ENCODE data around the gene WDR12.
"Not testable (repeated sequence)": the region's sequence is repeated elsewhere in the genome, so short reads cannot be mapped to it uniquely, and the experiment has no call there.

WDR12 gene

DNA sequence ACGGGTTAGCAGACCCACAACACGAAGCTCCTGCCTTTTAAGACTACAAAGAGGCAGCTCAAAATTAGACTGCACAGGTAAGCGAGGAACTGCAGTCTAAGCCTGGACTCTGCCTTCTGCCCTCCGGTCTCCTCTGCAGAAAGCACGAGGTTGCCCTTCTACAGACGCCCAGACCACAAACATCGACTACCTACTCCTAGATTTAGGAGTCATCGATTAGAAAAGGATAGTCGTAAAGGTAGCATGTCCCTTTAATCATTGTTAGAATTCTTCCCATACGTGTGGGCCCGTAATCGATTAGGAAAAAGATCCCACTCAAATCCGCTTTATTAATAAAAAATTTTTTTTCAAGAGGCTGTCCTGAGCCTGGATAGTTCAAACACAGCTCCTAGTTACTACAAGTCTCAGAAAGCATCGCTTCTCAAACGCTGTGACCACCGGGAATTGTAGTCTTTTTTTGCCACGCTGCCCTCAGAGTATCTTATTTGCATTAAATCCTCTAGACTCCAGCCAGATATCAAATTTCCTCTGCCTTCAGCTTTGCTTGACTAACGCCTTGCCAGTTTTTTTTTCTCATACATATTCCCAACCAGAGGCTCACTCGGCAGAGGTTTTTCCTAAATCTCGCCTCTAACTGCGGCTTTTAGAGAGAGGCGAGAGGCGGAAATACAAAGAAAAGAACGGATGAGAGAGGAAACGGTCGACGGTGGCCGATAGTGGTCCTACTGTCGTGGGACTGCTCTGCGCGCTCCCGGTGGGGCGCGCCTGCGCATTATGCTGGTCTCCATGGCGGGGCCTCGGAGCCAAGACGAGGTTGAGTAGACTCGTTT, at the start of gene WDR12, which contains the start of gene CARF:
Gene WDR12, minus strand, starts transcription at position 162 of the 830 bp plus-strand sequence. CDS start 197 bp downstream, outside the sequence.
Gene CARF, plus strand, starts transcription at position 764 of the 830 bp plus-strand sequence. CDS start 29,628 bp downstream, outside the sequence.
- peak; percentile 90 for DNase-seq

DNA sequence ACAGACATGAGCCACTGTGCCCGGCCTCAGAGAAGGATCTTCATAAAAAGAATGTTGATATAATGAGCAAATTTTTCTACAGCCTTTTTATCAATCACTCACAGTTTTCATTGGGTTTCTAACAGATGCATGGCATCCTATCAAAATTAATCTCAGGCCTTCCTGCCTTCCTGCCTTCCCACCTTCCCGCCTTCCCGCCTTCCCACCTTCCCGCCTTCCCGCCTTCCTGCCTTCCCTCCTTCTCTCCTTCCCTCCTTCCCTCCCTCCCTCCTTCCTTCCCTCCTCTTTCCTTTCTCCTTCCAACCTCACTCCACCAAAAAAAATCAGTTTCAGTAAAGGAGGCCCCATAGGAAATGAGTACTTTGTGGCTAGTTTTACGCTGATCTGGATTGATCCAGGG, 49.1 kb upstream of the WDR12 start:
- no peak for DNase-seq

DNA sequence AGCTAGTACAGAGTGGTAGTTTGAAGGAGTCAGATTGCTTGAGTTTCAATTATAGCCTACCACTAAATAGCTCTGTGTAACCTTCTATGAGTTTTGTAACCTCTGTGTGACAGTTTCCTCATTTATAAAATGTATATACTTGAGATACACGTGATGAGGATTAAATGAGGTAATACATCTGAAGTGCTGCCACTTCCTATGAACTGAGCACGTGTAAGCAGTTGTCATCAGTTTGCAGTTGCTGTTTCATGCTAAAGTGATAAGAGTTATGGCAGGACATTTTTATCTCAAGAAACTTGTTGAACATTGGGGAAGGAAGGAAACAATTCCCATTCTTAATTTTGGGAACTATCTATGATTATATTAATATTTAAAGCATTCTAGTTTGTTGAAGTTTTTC, 39.1 kb upstream of the WDR12 start:
- DNase-seq: peak in 1 of 2 donors; percentile 3

DNA sequence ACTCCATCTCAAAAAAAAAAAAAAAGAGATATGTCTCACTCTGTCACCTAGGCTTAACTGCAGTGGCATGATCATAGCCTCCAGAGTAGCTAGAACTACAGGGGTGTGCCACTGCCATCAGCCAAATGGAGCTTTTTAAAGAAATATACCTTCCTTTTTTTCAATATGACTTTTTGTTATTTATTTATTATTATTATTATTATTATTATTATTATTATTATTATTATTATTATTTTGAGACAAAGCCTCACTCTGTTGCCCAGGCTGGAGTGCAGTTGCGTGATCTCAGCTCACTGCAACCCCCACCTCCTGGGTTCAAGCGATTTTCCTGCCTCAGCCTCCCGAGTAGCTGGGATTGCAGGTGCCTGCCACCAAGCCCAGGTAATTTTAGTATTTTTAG, 37.9 kb upstream of the WDR12 start:
- not testable (repeated sequence) for DNase-seq

DNA sequence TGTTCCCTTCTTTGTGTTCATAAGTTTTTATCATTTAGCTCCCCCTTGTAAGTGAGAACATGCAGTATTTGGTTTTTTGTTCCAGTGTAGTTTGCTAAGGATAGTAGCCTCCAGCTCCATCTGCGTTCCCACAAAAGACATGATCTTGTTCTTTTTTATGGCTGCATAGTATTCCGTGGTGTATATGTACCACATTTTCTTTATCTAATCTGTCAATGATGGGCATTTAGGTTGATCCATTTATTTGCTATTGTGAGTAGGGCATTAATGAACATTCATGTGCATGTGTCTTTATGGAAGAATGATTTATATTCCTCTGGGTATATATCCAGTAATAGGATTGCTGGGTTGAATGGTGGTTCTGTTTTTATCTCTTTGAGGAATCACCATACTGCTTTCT, 34.0 kb upstream of the WDR12 start:
- DNase-seq: no peak

DNA sequence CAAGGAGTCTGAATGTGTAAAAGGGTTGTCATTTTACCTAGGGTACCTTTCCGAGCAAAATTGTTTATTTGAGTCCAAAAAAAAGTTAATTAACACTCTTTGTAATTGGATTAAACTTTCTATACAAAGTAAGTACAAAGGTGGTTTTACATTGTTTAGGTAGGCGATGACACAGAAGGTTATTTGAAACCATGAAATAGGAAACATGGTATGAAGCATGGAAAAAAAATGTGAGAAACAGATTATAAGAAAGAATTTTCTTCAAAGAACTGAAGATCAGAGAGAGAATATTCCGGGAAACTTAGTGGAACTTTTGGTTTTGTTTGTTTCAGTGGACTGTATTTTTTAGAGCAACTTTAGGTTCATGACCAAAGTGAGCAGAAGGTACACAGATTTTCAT, 33.3 kb upstream of the WDR12 start:
- DNase-seq: no peak

DNA sequence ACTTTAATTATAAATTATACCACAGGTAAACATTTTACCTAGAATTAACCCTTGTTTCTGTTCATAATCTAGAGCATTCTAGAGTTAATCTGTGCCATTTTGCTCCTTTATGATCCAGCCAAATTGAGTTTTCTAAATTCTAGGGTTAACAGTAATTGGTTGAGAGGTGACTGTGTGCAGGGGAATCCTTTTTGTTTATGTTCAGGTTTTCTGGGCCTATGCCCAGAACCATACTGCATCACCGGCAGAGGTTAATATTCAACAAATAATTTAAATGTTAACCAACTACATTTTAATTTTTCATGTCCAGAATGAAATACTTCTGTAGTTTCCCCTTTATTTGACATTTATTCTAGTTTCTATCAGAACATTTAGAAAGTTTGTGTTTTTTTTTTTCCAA, 32.9 kb upstream of the WDR12 start:
- DNase-seq: no peak

DNA sequence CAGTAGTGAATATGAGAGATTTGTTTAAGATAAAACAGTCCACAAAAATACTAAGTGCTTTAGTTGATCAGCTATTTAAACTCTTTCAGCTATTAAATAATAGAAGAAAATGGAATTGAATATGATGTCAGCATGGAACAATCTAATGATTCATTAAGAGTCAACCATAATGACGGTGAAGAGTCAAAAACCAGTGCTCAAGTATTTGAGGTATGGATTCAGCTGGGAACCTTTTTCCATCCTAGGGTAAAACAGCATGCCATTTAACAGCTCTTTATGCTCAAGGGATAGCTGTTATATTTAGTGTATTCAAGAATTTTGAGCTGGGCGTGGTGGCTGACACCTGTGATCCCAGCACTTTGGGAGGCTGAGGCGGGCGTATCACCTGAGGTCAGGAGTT, 30.3 kb upstream of the WDR12 start:
- no peak for DNase-seq

DNA sequence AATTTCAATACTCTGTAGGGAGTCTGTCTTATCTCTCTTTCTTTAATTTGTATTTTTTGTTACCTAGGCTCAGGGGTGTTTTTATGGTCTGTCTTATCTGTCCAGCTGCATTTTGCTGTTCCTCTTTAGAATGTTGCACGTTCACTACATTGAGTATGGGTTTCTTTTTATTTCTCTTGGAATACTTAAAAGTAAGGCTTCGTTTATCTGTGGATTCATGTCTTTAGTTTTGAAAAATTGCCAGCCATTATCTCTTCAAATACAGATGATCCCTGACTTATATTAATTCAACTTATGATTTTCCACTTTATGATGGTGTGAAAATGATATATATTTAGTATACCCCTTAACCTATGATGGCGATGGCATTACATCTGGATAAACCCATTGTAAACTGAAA, 27.5 kb upstream of the WDR12 start:
- DNase-seq: no peak

DNA sequence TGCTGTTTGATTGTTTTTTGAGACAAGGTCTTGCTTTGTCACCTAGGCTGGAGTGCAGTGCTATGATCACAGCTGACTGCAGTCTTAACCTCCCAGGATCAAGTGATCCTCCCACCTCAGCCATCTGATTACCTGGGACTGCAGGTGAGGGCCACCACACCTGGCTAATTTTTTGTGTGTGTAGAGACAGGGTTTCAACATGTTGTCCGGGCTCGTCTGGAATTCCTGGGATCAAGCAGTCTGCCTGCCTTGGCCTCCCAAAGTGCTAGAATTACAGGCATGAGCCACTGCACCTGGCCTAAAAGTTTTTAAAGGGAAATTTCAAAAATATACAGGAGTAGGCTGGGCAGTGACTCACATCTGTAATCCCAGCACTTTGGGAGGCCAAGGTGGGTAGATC, 23.0 kb upstream of the WDR12 start:
- no peak for DNase-seq

DNA sequence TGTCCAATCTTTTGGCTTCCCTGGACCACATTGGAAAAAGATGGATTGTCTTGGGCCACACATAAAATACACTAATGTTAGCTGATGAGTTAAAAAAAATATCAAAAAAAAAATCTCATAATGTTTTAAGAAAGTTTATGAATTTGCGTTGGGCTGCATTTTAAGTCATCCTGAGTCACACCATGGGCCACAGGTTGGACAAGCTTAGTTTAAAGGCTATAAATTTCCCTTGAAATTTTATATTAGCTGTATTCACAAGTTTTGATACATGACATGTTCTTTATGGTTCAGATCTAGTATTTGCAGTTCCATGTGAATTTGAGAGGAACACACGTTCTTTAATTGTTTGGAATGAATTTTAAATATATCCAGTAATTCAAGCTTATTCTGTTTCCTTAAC, 22.5 kb upstream of the WDR12 start:
- no peak for DNase-seq

DNA sequence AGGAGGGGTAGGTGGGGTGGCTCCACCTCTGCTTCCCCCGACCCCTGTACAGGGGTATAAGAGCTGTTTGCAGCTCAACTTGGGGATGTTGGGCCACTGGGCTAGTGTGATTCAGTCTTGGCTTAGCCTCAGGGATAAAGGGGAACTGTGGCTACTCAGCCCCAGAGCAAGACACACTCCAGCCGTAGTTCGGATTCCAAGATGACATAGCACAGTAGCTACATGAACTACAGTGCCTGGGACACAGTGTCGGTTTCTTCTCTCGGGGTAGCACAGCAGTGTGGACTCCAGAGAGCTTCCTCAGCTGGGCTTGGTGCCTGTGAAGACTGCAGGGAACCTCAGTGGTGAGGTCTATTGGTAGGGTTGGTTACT, 21.7 kb upstream of the WDR12 start:
- DNase-seq: no peak

DNA sequence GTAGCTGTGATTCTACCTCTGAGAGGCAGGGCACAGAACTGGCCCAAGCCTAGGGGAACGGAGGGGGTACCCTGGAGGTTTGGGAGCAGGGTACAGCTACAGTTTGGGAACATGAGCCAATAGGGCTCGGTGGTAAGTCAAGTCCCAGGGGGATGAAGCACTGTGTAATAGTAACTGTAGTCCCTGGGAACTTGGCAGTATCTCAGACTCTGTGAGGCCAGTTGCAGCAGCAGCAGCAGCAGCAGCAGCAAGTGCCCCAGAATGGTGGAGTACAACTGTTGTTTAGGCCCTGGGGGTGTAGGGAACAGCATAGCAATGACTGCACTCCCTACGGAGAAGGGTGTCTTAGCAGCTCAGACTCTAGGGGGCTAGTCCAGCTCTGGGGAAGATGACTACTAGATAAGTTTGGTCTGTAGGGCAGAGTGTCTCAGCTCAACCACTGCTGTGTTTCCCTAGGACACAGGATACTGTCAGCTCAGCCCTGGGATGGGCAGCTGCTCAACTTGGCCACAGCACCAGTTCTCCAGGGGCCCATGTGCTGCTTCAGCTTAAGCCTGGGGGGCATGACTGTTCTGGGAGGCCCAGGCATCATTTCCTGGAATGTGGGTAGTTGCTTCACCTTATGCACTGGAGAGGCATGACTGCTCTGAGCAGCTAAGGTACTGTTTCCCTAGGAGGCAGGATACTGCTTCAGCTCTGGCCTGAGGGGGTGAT, 21.1 kb upstream of the WDR12 start:
- DNase-seq: no peak

DNA sequence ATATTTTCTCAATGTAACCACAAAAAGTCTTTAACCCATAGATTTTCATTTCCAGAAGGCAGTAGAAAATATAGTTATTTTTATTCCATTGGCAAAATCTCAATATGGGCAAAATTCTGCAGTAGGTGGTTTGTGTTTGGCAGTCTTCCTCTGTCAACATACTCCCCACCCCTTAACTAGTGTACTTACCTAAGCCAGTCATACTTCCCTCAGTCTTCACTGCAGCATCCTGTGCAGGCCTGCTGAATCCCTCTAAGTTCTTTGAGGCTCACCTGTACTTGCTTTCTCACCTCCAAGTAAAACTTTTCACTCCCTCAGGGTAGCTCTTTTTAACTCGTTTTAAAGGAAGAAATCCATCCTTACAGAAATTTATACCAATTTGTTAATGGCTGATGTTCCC, 7.4 kb upstream of the WDR12 start:
- DNase-seq: no peak

DNA sequence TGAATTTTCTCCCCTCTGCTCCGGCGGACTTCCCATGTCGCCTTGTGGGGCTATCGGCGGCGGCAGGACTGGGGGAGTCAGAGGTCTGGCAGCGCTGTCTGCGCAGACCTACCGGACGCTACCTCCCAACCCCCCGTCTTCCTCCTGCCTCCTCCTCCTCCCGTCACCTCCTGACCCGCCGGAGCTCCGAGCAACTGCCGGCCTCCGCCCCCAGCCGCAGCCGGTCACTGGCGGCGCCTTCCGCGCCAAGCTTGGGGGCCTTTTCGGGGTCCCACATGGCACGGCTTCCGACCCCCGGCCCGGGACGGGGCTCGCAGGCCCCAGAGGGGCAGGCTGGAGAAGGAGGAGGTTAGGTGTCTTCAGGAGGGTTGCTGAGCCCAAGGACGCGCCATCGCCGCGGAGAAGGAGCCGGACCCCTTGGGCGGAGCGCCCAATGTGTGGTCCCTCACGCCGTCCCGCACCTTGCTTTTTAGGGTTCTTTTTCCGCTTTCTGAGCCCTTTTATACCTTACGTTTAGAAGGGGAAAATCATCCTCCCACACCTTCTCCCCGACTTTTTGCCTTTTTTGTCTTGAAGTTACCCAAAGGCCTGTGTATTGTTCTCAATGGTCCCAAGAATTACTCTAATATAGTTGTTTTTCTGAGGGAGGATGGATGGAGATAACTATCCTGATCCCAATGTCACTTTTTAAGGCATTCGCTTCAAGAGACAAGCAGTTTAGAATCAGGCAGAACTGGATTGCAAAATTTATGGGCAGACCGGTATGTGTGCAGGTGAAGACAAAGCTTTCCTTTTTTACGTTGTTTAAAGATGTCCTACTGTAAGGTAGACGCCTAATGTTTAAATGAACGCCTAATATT, 1.1 kb upstream of the WDR12 start:
- peak; percentile 1 to 11 for DNase-seq

DNA sequence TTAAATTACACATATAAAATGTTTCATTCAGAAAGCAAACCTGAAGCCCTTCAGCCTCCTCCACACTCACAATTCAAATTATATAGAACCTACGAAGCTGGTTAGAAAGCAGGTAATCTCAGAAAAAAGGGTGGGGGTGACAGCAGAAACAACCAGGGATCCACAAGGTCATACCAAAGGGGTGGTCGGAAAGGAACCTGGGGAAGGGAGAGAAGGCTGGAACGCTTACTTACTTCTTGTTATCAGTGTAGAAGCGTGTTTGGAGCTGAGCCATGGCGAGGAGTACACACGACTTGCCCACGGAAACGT, 316 bp downstream of the WDR12 start:
- no peak for DNase-seq

DNA sequence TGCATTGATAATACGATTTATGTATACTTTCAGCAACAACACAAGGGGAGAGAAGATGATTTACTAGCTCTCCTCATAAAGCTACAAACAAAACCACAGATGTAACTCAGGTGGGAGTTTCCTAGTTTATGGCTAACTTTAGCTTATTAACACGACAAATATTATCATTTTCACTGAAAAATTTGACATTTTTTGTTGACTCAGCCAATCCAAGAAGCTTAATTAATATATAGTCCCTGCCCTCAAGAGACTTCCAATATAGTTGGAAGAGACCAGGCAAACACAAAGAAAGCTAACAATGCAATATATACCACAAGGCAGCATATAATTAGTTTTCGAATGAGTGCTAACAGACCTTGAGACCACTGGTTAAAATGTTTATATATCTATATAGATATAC, 775 bp downstream of the WDR12 start:
- DNase-seq: no peak

DNA sequence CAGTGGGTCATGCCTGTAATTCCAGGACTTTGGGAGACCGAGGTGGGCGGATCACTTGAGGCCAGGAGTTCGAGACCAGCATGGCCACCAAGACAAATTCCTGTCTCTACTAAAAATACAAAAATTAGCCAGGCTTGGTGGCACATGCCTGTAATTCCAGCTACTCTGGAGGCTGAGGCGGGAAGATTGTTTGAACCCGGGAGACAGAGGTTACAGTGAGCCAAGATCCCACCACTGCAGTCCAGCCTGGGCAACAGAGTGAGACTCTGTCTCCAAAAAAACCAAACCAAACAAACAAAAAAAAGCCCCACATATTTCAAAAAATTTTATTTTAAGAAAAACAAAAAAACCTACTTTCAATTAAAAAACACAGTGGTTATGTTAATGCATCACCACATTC, 1.2 kb downstream of the WDR12 start:
- not testable (repeated sequence) for DNase-seq

DNA sequence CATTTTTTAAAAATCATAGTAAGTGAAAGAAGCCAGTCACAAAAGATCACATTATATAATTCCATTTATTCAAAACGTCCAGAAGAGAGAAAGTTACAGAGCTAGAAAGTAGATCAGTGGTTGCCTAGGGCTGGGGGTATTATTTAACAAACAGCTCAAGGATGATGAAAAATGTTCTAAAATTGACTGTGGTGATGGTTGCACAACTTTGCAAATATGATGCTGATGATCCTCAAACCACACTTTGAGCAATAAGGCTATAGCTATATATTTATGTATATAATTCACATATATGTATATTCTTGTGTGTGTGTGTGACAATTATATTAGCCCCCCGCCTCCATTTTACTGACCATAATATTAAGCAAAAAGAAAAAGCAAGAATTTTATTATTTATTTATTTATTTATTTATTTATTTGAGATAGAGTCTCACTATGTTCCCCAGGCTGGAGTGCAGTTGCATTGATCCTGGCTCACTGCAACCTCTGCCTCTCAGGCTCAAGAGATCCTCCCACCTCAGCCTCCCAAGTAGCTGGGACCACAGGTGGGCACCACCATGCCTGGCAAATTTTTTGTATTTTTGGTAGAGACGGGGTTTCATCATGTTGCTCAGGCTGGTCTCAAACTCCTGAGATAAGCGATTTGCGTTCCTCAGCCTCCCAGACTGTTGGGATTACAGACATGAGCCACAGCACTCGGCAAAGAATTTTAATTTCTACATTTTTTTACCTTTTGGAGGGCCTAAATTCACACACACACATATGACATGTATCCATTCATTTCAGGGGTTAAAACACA, 1.9 kb downstream of the WDR12 start:
- DNase-seq: no peak

DNA sequence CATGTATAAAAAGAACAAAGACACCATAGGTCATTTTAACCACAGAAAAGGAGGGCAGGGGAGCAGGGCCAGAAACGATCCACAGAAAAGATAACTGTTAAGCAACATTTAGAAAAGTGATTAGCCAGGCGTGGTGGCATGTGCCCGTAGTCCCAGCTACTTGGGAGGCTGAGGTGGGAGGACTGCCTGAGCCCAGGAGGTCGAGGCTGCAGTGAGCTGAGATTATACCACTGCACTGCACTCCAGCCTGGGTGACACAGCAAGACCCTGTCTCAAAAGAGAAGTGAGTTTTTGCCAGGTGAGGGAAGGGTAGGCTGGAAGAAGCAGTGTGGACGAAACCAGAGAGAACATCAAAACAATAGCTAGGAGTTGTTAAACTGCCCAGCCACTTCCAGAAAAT, 3.3 kb downstream of the WDR12 start:
- DNase-seq: no peak

DNA sequence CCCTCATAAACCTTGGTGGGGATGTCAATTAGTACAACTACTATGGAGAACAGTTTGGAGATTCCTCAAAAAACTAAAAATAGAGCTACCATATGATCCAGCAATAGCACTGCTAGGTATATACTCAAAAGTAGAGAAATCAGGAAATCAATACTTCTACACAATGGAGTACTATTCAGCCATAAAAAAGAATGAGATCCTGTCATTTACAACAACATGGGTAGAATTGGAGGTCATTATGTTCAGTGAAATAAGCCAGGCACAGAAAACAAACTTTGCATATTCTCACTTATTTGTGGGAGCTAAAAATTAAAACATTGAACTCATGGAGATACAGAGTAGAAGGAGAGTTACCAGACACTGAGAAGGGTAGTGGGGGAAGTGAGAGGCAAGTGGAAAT, 6.0 kb downstream of the WDR12 start:
- not testable (repeated sequence) for DNase-seq

DNA sequence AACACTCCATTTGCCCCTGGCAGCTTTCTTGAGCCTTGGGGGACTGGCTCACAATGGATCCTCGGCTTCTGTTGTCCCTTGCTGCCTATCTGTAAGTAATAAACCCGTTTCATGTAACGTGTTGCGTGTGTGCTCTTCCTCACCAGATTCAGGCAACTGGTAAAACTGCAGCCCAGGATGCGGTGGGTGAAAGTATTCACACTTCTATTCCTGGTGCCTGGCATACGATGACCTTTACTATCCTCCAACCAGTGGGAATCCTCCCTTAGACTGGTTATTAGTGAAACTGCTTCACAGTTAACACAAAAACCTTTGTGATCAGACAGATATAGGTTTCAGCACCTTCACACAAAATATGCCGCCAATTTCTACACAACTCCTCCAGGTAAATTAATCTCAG, 26.3 kb downstream of the WDR12 start:
- DNase-seq: no peak

Measured in CD4-positive, alpha-beta T cell treated with Interleukin-1 beta for 1 hour (primary cell).